ENCODE measurements around the gene CBARP.

The CBARP gene, protein sequence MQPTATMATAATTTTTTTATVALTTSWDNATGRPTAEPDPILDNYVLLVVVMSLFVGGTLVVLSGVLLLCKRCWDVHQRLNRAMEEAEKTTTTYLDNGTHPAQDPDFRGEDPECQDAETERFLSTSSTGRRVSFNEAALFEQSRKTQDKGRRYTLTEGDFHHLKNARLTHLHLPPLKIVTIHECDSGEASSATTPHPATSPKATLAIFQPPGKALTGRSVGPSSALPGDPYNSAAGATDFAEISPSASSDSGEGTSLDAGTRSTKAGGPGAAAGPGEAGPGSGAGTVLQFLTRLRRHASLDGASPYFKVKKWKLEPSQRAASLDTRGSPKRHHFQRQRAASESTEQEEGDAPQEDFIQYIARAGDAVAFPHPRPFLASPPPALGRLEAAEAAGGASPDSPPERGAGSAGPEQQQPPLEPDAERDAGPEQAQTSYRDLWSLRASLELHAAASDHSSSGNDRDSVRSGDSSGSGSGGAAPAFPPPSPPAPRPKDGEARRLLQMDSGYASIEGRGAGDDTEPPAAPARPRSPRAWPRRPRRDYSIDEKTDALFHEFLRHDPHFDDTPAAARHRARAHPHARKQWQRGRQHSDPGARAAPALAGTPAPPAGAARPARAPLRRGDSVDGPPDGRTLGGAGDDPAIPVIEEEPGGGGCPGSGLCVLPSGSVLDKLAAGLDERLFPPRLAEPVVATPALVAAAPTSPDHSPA

DNA sequence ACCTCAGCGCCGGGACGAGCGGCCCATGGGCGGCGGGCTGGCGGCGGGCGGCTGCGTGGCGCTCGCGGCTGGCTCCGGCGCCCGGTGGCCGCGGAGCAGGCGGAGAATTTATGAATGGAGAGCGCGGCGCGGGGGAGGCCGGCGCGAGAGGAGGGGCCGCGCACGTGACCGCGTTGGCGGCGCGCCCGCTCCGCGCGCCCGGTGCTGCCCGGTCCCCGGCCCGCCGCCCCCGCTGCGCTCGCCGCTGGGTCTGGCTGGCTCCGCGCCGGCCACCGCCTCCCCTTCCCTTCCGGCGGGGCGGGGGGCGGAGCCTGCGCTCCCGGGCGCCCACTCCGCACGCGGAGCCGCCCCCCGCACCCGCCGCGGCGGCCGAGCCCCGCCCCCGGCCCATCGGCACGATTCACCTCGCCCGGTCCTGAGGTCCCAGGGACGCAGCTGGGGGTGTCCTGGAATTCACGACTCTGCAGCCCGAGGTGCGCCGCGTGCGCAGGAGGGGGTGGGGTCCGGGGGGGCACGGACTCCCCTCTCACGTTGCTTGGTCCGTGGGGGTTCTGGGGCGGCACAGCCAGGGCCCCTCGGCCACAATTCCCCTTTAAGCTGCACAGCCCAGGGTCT, at the start of gene CBARP:
TSS of gene CBARP (minus strand) at position 252 of the 615 bp plus-strand sequence. CDS start 1,905 bp downstream, outside the sequence.
- no peak for DNase-seq (ENCODE audit: low read depth in 2 of 2)

DNA sequence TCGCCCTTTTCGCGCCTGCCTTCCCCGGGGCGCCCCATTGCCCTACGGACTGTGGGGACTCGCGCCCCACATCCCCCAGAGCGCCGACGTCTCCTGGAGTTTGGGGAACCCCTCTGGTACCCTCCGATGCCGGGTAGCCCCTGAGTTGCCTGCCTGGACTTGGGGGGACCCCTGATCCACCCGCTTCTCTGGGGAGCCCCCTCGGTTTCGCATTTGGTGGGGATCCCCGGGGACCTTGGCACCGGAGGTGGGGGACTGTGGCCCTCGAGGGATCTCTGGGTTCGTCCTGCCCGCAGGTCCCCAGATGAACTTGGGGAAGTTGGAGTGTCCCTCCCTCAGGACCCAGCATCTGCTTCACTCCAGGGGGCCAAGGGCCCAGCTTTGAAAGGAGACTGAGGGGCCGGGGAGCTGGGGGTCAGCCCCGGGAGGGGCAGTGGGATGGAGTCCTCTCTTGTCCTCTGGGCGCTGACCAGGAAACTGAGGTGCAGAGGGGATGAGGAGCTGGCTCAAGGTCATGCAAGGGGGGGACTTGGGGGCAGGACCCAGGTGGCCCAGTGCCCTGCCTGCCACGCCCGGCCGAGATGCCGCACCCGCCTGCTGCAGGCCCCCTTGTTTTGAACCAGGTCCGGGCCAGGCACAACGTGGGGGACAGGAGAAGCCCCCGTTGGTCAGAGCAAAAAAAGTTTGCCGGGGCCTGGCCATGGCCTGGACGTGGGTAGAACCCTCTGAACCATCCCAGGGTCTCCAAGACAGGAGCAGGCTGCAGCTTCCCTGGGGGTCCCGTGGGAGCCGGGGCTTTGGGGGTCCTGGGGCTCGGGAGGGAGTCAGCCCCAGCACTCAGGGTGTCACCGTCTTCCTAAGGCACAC, 48.9 kb upstream of the CBARP start:
- no peak for DNase-seq (ENCODE audit: low read depth in 2 of 2)

DNA sequence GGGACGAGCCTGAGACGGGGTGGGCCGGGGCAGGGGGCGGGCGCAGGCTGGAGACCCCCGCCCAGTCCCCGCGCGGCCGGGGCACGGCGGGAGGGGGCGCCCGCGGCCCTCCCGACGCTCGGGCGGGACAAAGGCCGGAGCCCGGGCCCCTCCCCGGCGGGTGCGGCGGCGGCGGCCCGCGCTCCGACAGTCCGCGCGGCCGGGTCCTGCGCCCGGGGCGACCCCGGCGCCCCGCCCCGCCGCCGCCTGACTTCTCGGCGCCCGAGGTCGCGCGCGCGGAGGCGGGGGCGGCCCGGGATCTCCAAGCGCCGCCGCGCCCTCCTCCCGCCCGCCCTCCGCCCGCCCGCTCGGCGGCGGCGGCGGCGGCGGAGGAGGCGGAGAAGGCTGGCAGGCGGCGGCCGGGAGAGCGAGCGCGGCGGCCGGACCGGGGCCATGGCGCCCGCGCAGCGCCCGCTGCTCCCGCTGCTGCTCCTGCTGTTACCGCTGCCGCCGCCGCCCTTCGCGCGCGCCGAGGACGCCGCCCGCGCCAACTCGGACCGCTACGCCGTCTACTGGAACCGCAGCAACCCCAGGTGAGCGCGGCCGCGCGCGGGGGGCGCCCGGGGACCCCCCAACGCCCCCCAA, 48.0 kb upstream of the CBARP start, which contains the start of gene EFNA2:
TSS of gene EFNA2 (plus strand) at position 137 of the 624 bp plus-strand sequence. CDS start at position 433, 296 bp downstream.
- no peak for DNase-seq (ENCODE audit: low read depth in 2 of 2)

DNA sequence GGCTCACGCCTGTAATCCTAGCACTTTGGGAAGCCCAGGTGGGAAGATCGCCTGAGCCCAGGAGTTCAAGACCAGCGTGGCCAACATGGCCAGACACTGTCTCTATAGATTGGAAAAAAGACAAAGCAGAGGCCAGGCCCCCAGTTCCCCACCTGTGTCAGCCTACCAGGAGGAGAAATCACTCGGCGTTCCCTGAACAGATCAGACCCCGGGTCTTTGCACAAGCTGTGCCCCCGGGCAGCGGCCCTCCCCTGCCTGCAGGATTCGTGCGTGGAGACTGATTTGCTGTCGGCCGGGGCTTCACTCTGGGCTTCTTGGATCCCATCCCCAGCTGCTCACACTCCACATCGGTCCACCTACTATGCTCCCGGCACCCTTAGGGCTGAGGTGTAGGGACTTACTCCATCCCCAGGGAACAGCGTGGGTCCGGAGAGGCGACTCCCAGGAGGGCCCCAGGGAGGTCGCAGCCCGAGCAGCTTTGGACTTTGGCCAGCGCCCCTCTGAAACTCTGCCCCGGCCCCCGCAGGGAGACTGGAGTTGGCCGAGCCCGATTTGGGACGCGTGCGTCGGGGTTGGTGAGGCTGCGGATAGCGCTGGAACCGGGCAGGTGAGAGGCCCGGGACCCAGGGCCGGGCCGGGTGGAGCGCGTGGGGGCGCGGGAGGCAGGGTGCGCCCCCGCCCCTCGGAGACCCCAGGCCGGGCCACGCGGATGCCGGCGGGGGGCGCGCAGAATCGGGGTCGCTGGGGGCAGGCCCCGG, 47.4 kb upstream of the CBARP start:
- DNase-seq (ENCODE audit: low read depth in 2 of 2) = no peak

DNA sequence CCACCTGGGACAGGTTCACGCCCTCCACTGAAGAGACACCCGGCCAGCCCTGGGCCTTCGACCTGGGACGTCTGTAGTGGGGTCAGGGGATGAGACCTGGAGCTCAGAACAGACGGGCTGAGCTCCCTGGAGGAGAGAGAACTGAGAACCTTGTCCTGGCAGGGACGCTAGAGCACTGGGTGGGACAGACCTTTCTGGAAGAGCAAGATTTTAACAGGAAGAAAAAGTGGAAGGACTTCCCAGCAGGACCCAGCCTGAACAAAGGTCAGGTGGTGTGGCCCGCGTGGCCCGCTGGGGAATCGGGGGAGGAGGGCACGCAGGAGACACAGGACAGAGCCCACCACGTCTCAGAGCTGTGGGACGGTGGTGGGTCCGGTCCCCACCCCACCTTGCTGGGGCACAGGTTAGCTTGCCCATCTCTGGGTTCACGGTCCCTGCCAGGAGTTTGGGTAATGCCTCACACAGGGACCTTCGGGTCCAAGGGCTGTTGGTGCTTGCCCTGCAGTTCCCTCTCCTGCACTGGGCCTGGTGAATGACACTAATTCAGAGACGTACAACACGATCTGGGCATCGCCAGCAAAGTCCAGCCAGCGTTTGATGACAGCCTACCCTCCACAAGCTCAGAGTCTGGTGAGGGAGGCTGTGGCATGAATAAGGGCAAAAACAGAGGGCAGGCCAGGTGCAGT, 46.6 kb upstream of the CBARP start:
- DNase-seq (ENCODE audit: low read depth in 2 of 2) = no peak

DNA sequence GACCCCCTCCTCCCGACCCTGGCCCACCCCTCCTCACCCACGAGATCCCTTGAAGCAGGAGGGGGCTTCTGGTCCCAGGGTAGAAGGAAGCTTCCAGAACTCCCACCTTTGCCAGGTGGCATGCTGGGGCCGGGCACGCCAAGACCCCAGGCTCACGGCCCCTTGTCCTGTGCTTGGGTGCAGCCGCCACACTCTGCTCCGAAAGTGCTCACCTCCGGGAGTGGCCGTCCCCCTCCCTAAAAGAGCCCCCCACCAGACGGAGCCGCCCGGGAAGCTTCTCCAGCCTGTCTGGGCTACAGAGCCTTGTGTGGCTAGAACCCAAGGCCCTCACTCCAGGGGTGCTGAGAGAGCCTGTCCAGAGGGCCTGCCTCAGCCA, 46.1 kb upstream of the CBARP start:
- DNase-seq (ENCODE audit: low read depth in 2 of 2) = no peak

DNA sequence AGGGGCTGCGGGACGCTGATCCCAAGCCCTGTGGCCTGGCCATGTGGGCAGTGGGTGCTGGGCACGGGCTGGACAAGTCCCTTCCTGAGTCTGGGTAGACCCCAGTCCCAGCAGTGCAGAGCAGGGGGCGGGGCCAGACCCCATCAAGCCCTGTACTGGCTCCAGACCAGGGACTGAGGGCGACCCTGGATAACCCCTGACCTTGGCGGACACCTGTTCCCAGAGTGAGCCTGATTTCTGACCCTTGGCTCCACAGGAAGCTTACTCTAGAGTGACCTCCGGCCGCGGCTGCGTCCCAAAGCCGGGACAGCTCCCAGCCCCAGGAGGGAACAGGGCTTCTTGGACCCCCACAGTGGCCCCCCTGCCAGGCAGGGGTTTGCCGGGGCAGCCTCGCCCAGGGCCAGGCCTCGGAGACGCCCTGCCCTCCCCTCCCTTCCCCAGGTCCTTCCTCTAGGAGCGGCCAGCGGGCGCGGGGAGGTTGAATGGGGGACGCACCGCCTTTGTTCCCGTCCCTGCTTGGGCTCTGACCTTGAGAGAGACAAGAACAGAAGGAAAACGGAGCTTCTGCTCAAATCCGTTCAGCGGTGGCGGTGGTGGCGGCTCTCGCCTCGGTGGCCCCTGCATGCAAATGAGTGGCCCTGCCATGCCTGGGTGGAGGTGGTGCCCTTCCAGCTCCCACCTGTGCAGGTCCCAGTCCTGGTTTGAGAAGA, 45.6 kb upstream of the CBARP start:
- DNase-seq (ENCODE audit: low read depth in 2 of 2) = no peak

DNA sequence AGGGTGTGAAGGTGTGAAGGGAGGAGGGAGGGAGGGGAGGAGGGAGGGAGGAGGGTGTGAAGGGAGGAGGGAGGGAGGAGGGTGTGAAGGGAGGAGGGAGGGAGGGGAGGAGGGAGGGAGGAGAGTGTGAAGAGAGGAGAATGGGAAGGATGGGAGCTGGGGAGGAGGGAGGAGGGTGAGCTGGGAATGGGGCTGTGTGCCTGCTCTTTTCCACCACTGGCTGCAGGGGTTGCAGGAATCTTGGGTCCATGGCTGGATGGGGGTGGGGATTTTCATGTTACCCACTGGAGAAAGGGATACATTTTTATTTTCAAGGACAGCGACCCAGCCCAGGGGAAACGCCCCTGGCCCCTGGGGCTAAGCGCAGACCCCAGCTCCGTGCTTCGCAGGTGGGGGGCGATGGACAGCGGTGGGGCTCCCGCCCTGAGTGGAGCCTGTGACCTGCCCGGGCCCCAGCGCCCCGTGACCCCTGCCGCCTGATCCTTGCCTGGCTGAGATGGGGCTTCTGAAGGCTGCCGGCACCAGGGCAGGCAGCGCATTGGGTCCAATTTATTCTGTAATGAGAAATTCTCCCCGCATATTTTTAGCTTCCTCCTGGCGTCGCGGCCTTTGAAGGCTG, 44.9 kb upstream of the CBARP start:
- DNase-seq (ENCODE audit: low read depth in 2 of 2) = no peak

DNA sequence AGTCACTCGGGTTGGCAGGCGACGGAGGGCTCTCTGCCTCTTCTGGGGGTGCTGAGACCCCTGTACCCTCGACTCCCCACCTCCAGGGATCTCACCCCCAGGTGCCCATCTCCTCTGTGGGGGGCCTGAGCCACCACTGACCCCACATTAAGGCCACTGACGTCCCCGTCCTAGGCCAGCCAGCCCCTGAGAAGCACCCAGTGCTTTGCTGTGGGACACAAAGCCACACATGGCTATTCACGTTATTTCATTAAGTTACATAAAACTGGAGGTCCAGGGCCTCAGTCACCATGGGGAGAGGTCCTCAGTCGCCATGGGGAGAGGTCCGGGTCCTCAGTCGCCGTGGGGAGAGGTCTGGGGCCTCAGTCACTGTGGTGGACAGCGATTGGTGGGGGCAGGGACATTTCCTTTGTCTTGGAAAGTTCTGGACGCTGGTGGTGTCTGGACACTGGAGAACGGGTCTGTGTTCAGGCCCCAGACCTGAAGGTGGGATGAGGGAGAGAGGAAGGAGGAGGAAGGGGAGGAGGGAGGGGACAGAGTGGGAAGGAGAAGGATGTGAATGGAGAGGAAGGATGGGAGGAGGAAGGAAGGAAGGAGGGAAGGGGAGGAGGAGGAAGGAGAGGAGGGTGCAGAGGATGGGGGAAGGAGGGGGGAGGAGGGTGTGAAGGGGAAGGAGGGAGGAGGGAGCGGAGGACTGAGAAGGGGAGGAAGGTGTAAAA, 43.9 kb upstream of the CBARP start:
- DNase-seq (ENCODE audit: low read depth in 2 of 2) = no peak

DNA sequence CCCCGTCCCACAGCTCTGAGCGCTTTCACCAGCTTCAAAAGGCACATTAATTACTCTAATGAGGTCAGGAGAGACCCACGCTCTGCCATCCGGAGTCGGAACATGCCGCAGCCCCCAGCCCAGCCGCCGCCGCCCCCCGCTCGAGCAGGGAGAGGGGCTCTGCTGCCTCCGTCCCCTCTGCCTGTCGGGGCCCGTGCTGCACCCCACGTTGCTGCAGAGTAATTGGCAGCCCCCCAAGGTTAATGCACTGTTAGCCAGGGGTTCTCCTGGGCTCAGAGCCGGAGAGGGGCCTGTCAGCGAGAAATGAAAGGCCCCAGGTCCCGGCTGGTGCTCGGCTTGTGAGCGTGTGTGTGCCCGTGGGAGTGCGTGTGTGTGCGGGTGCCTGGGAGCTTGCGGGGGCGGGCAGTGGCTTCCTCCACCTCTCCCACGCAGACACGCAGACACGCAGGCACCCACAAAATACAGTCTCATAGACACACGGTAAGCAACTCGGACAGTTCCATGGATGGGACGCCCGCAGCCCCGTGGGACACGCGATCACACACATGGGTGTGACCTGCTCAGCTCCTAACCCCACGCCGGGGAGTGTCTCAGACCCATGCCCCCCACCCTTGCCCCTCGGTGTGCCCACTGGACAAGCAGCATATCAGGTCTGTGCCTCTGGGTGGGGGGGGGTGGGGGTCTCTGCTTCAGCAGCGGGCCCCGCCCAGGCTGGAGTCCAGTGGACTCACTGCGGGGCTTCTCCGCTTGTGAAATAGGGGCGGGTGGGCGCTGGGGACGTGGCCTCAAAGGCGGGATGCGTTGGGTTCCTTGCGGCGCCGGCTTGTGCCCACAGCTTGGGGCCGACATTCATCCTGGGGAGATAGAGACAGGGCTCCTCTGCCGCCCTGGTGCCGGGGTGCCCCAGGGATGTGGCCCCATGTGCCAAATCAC, 43.1 kb upstream of the CBARP start:
- no peak for DNase-seq (ENCODE audit: low read depth in 2 of 2)

DNA sequence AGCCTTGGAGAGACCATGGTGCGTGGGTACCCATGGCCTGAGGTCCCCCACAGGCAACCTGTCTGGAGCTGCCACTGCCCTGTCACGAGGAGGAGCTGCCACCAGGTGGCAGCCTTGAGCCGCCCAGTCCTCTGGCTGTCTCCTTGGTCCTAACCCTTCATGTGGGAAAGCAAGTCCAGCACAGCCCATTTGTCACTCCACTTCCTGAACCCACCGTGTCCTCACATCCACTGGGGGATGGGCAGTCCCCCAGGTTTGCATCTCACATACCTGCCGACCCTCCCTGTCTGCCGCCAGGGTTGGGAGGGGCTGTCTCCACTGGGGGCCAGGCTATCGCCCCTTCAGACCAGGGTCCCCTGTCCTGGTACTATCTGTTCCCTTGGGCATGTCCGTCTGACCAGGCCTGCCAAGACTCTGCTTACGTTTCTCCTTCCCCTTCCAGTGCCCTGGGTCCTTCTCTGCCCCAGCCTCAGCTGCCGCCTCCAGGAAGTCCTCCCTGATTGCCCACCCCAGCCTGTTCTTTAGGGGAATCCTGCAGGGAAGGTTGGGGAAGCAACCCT, 42.1 kb upstream of the CBARP start:
- DNase-seq (ENCODE audit: low read depth in 2 of 2) = peak; percentile 44 to 53

DNA sequence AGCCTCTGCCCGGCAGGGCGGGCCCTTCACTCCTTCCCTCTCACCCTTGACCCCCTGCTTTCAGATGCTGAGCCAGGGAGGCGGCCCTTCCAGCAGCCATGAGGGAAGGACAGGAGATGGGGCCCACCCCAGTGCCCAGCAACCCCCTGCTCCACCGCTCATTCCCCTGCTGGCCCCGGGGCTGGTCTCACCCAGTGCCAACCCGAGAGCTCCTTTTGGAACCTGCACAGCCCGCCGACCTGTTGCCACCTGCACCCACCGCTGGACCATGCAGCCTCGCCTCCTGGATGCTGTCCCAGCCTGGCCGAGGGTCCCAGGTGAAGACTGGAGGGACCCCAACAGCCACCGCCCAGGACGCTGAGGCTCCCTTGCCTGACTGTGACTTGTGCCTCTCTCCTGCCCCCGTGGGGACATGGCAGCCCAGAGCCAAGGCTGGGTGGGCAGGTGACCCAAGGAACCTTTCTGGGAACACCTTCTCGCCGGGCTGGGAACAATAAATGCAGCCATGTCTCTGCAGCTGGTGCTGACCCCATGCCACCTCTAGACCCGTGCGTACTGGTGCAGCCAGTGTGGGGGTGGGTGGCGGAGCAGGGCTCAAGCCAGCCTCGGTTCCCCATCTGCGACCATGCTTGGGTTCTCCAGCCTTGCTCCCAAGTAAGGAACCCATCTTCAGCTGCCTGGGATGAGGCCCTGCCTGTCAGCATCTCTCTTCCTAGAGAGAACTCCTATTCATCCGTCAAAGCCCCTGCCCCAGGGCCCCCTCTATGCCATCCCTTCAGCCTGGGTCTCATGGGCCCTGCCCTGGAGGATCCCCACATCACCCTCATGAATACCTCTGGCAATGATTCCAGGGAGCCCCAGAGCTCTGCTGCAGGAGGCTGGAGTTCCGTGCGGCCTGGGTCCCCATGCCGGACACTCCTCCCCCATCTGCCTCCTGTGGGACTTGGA, 41.2 kb upstream of the CBARP start:
- no peak for DNase-seq (ENCODE audit: low read depth in 2 of 2)

DNA sequence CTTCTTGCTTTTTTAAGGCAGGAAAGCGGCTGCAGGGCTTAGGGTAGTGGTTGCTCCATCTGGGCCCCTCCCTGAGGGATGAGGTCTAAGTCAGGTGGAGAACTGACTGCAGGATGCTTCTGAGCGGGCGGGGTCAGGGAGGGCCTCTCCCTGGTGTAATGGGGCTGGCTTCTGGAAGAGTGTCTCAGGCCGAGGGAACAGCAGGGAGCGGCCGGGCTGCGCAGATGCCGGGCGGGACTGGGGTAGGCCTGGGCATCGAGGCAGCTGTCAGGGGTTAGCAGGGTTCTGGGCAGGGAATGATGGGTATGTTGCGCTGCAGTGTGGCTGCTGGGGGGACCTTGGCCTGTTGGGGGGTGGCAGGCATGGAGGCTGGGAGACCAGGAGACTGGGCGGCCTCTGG, 40.3 kb upstream of the CBARP start:
- no peak for DNase-seq (ENCODE audit: low read depth in 2 of 2)

DNA sequence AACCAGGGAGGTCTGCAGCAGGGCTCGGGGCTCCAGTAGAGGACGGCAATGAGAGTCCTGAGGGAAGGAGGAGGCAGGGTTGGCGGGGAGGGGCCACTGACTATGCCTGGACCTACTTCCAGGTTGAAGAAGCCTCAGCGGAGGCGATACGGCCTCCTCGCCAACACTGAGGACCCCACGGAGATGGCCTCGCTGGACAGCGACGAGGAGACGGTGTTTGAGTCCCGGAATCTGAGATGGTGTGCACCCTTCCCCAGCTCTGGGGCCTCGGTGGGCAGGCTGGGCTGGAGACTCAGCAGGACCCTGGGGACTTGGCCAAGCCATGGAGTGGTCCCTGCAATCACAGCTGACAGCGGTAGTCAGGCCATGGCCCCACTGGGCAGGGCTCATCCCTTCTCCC, 39.3 kb upstream of the CBARP start:
- no peak for DNase-seq (ENCODE audit: low read depth in 2 of 2)

DNA sequence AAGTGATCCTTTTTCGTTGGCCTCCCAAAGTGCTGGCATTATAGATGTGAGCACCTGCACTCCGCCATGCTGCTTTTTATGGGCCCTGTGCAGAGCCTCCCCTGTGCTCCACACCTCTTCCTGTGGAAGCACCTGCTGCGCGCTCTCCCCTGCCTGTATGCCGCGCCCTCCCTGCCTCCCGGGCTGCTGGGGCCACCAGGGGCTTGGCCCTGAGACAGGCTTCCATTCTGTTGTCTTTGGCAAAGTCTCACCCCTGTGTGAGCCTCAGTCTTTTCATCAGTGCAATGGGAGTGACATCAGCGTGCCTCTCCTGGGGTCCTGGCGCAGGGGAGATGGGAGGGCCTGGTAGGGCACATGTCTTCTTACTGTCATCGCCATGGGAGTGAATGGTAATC, 38.8 kb upstream of the CBARP start:
- DNase-seq (ENCODE audit: low read depth in 2 of 2) = no peak

All from fibroblast of skin of left quadriceps (primary cell).